ENCODE measurements around the gene ITLN2. TPM values are rescaled to one million over a fixed set of nuclear protein-coding genes. Genes with fewer than 3 reads are reported as not detected.

ITLN2 gene
- total and polyA plus RNA-seq, 10 of the 15 experiments (the other 5 are each of a cell fraction or from before 2014, with no cell fraction given), result not detected

- BruUV-seq (replicated peaks), result no TSS peak
- no peak for TF ChIP-seq ZNF207 (IDR thresholded peaks at IDR 0.05; ENCODE audit: borderline replicate concordance)
- no peak for TF ChIP-seq CHD1 (IDR thresholded peaks at IDR 0.05; ENCODE audit: low read depth, low read length)
- no peak for TF ChIP-seq MAX (IDR thresholded peaks at IDR 0.05; ENCODE audit: low read depth, low read length)
- TF ChIP-seq EGR1 (IDR thresholded peaks at IDR 0.05; ENCODE audit: borderline replicate concordance in 1 of 2, low read depth in 2 of 2, low read length in 2 of 2), result no peak
- no peak for TF ChIP-seq SPI1 (IDR thresholded peaks at IDR 0.05; ENCODE audit: borderline replicate concordance, insufficient read depth, low read depth, low read length)
- TF ChIP-seq SIX5 (IDR thresholded peaks at IDR 0.05; ENCODE audit: low read depth, low read length, severe bottlenecking), result no peak
- TF ChIP-seq CHD4 (IDR thresholded peaks at IDR 0.05), result no peak
- no peak for TF ChIP-seq TAF1 (IDR thresholded peaks at IDR 0.05; ENCODE audit: borderline replicate concordance, low read depth, low read length)
- TF ChIP-seq SMC3 (IDR thresholded peaks at IDR 0.05; ENCODE audit: borderline replicate concordance, low read length), result no peak
- no peak for TF ChIP-seq CEBPB (IDR thresholded peaks at IDR 0.05; ENCODE audit: borderline replicate concordance in 1 of 2, low read depth in 2 of 2, low read length in 2 of 2)
- no peak for TF ChIP-seq ESRRA (IDR thresholded peaks at IDR 0.05; ENCODE audit: low read length)
- no peak for TF ChIP-seq CBFB (IDR thresholded peaks at IDR 0.05; ENCODE audit: low read depth)
- TF ChIP-seq KAT2A (conservative IDR thresholded peaks at IDR 0.05; ENCODE audit: control insufficient read depth, low read depth, low read length), result no peak
- TF ChIP-seq SMARCA5 (IDR thresholded peaks at IDR 0.05), result no peak
- no peak for TF ChIP-seq ZNF687 (IDR thresholded peaks at IDR 0.05)
- TF ChIP-seq BMI1 (IDR thresholded peaks at IDR 0.05; ENCODE audit: borderline replicate concordance), result no peak
- TF ChIP-seq RCOR1 (conservative IDR thresholded peaks at IDR 0.05; ENCODE audit: low read depth, low read length), result no peak
- TF ChIP-seq CTCF (IDR thresholded peaks at IDR 0.05 in 2 of 3, conservative IDR thresholded peaks at IDR 0.05 in 1 of 3; ENCODE audit: control insufficient read depth in 2 of 3, extremely low read depth in 1 of 3, insufficient read depth in 1 of 3, low read depth in 3 of 3, low read length in 3 of 3), result no peak
- TF ChIP-seq TCF3 (IDR thresholded peaks at IDR 0.05; ENCODE audit: borderline replicate concordance, insufficient read depth, low read depth, low read length), result no peak
- intact Hi-C loops (cut with micrococcal nuclease; ENCODE audit: unreplicated experiment) (no loop called here), in situ Hi-C loops (cut with MboI) (no loop called here)
- H4K20me1 ChIP-seq (ENCODE audit: control insufficient read depth, insufficient read depth), result no peaks in the 10 kb centered on the region
- 49% methylated on average over 7 of the region's 7 CpGs for WGBS (ENCODE audit: insufficient coverage, insufficient replicate concordance, low lambda C conversion rate, missing lambda C conversion rate)
- H3K4me2 ChIP-seq (ENCODE audit: control insufficient read depth, insufficient read depth), result no peak overlapping the region
- no peaks in the 10 kb centered on the region for H3K9me3 ChIP-seq (replicated peaks; ENCODE audit: control insufficient read depth, insufficient read depth, low read length)
- SMC1A ChIA-PET (ENCODE audit: uncharacterized antibody, unreplicated experiment), result interaction anchor here (0.8 to 1.6 kb wide), 2 partner anchors 14 to 122 kb away, joined by 3 to 5 read pairs; no protein-coding TSS in a partner anchor
- no peak for ATAC-seq
- no peak overlapping the region for H3K4me3 ChIP-seq
- CTCF ChIA-PET, result interaction anchor here (0.9 to 1.6 kb wide), 3 partner anchors 68 to 186 kb away, joined by 3 to 5 read pairs (median 4); no protein-coding TSS in a partner anchor
- no peak overlapping the region for H3K27ac ChIP-seq (ENCODE audit: control insufficient read depth, insufficient read depth)
- H3K36me3 ChIP-seq (ENCODE audit: control insufficient read depth in 2 of 2, insufficient read depth in 2 of 2, low read length in 1 of 2), result no peaks in the 10 kb centered on the region
- no peaks in the 10 kb centered on the region for H3K4me1 ChIP-seq (ENCODE audit: control insufficient read depth, insufficient read depth, low read length)
- POLR2A ChIA-PET, result no interaction called here
- RAD21 ChIA-PET (ENCODE audit: unreplicated experiment), result no interaction called here
- no peaks in the 10 kb centered on the region for H3K27me3 ChIP-seq (replicated peaks in 1 of 2; ENCODE audit: control insufficient read depth in 2 of 2, insufficient read depth in 2 of 2, low read length in 1 of 2)
- no peak overlapping the region for H2AFZ ChIP-seq (ENCODE audit: control insufficient read depth, low read depth, low read length)
- H3K79me2 ChIP-seq (ENCODE audit: control insufficient read depth, insufficient read depth, low read length), result no peaks in the 10 kb centered on the region
- FAIRE-seq, result no peak
- no peak overlapping the region for H3K9ac ChIP-seq (ENCODE audit: control insufficient read depth, insufficient read depth, low read length)
- DNase-seq (ENCODE audit: low read depth, low spot score), result no peak
Observed at GRCh38 chr1:160911441-160911840, 43.2 kb downstream of the ITLN2 start.
